Breast epithelium (tissue), 4 donors: Measurements from ENCODE around the gene HNRNPUL2. TPM values are rescaled to one million over a fixed set of nuclear protein-coding genes. Genes with fewer than 3 reads are reported as not detected.
A peak's percentile ranks its signal among the peaks of the same experiment; 100 is the strongest.
"Not testable (repeated sequence)": the region's sequence is repeated elsewhere in the genome, so short reads cannot be mapped to it uniquely, and the experiment has no call there.

ENCODE experiments used
- DNase-seq, 2 donors: peaks; one replicate each; pipeline ENCODE4 v3.0.0-alpha.2; 2019; ENCODE audit warnings: low spot score in 2 of 2
- H3K27ac ChIP-seq, 2 donors: fragments of 200-600 bp; sonication (generic) in 1 of 2; one replicate each; pipeline ENCODE4 v1.5.1; 2016 to 2019; ENCODE audit warnings: mild to moderate bottlenecking in 1 of 2
- H3K27me3 ChIP-seq, 2 donors: fragments of 200-600 bp; sonication (generic) in 1 of 2; one replicate each; pipeline versions ENCODE4 v1.5.1 to v1.6.0; 2017 to 2019; ENCODE audit warnings: control low read depth in 1 of 2, mild to moderate bottlenecking in 1 of 2
- H3K36me3 ChIP-seq: fragments of 200-600 bp; one replicate; pipeline ENCODE4 v1.5.1; 2019
- H3K4me1 ChIP-seq, 2 donors: fragments of 200-600 bp; sonication (generic); one replicate each; pipeline ENCODE4 v1.5.1; 2016 to 2019; ENCODE audit warnings: control low read depth in 1 of 2
- H3K4me3 ChIP-seq, 3 donors: fragments of 200-600 bp; sonication (generic); 1 replicate in 2 of 3; 2 replicates in 1 of 3; pipeline ENCODE4 v1.5.1; 2016 to 2019; ENCODE audit warnings: mild to moderate bottlenecking in 3 of 3, moderate library complexity in 2 of 3
- H3K9me3 ChIP-seq, 2 donors: fragments of 200-600 bp; sonication (generic) in 1 of 2; one replicate each; pipeline ENCODE4 v1.5.1; 2016 to 2019; ENCODE audit warnings: control low read depth in 1 of 2
- CTCF ChIP-seq, 3 donors: fragments of 450-650 bp; IDR thresholded peaks; one replicate each; pipeline ENCODE4 v1.5.1; 2016 to 2017; ENCODE audit warnings: antibody characterized with exemption in 3 of 3, mild to moderate bottlenecking in 3 of 3, moderate library complexity in 3 of 3
- POLR2A ChIP-seq: fragments of 450-650 bp; IDR thresholded peaks from one replicate; pipeline ENCODE4 v1.6.1; 2016; ENCODE audit warnings: antibody characterized with exemption, mild to moderate bottlenecking, moderate library complexity
- POLR2AphosphoS5 ChIP-seq, 3 donors: sonication (generic); formaldehyde crosslinking; IDR thresholded peaks; one replicate each; pipeline ENCODE4 v1.6.1; 2017; ENCODE audit warnings: antibody characterized with exemption in 3 of 3
- intact Hi-C: fragments of 100-400 bp; cut with DNase I; formaldehyde crosslinking; loops from one replicate; pipeline ENCODE4 v1.15.1; 2023; ENCODE audit warnings: low total_unique reads
- total RNA-seq, 3 donors: library from RNA; depleted of rRNA; stranded (reverse); fragments of >200 nt; gene quantifications; one replicate each; pipeline ENCODE4 v1.1.0, GENCODE V29; 2016

Gene HNRNPUL2
- total RNA-seq, 3 donors from 2014 or later = 22.3 to 24.5 (median 23.6) TPM

- intact Hi-C loops = no loop called here
- H3K9me3 ChIP-seq = no peaks in the 10 kb centered on the region
- no peak for DNase-seq
- H3K27me3 ChIP-seq = no peaks in the 10 kb centered on the region
- H3K36me3 ChIP-seq = no peaks in the 10 kb centered on the region
- no peaks in the 10 kb centered on the region for H3K4me1 ChIP-seq
- peak overlapping the region; percentile 92 to 93 for H3K27ac ChIP-seq
- peak overlapping the region; percentile 53 to 75 (median 66) for H3K4me3 ChIP-seq
- TF ChIP-seq POLR2A (no peak), CTCF (IDR thresholded peaks at IDR 0.05) (no peak), POLR2AphosphoS5 (IDR thresholded peaks at IDR 0.05) (no peak)
Observed at GRCh38 chr11:62752994-62753735, 25.9 kb upstream of the HNRNPUL2 start.

- TF ChIP-seq CTCF (IDR thresholded peaks at IDR 0.05) (no peak), POLR2A (no peak), POLR2AphosphoS5 (IDR thresholded peaks at IDR 0.05) (no peak)
- DNase-seq = no peak
- Histone ChIP-seq H3K9me3 (no peaks in the 10 kb centered on the region), H3K27me3 (no peaks in the 10 kb centered on the region), H3K27ac (no peak overlapping the region), H3K4me3 (no peak overlapping the region), H3K4me1 (no peaks in the 10 kb centered on the region), H3K36me3 (no peaks in the 10 kb centered on the region)
- intact Hi-C loops = no loop called here
Observed at GRCh38 chr11:62752177-62752785, 25.0 kb upstream of the HNRNPUL2 start.

- H3K36me3 ChIP-seq, intact Hi-C loops, DNase-seq, H3K4me3 ChIP-seq, H3K27ac ChIP-seq, H3K27me3 ChIP-seq, H3K4me1 ChIP-seq, H3K9me3 ChIP-seq: not testable (repeated sequence)
Observed at GRCh38 chr11:62749931-62750330, 22.7 kb upstream of the HNRNPUL2 start.

GRCh38 chr11:62747475-62748160 lies 20.4 kb upstream of the HNRNPUL2 start:
- DNase-seq = no peak
- Histone ChIP-seq H3K27ac (peak overlapping the region in 1 of 2 donors; percentile 10), H3K4me3 (no peak overlapping the region), H3K4me1 (no peaks in the 10 kb centered on the region), H3K36me3 (no peaks in the 10 kb centered on the region), H3K9me3 (no peaks in the 10 kb centered on the region), H3K27me3 (no peaks in the 10 kb centered on the region)
- TF ChIP-seq POLR2A (no peak), POLR2AphosphoS5 (IDR thresholded peaks at IDR 0.05) (no peak), CTCF (IDR thresholded peaks at IDR 0.05) (no peak)
- intact Hi-C loops = no loop called here

- Histone ChIP-seq H3K4me3 (no peak overlapping the region), H3K27me3 (no peaks in the 10 kb centered on the region), H3K9me3 (no peaks in the 10 kb centered on the region), H3K27ac (no peak overlapping the region), H3K4me1 (no peaks in the 10 kb centered on the region), H3K36me3 (no peaks in the 10 kb centered on the region)
- TF ChIP-seq POLR2AphosphoS5 (IDR thresholded peaks at IDR 0.05) (no peak), POLR2A (no peak), CTCF (IDR thresholded peaks at IDR 0.05) (no peak)
- DNase-seq = no peak
- intact Hi-C loops = no loop called here
Observed at GRCh38 chr11:62737196-62737595, 9.9 kb upstream of the HNRNPUL2 start.
